ENCODE results near the gene GDF2.

DNA sequence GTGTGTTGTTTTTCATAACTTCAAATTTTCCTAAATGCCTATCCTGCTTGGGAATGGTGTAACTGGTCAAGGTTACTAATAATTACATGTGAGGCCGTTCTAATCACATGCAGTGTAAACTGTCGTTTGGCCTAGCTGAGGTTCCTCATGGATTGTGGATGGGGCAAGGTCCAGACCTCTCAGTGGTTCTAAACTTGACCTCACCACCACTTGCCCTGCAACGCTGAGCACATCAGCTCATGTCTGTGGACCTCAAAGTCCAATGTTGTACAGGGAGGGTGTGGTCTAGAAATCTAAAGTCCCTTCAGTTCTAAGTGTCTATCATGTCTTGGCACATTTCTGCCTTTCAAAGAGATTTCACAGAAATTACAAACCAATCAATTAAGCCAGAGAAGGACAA lies 41.5 kb downstream of the GDF2 start:
- no peak for TF ChIP-seq POLR2A (IDR thresholded peaks at IDR 0.05)
- TF ChIP-seq CTCF (IDR thresholded peaks at IDR 0.05) = no peak

All from testis (tissue), 2 donors.